K562 (cell line): ENCODE results near the gene RUNX1. TPM values are rescaled to one million over a fixed set of nuclear protein-coding genes. Genes with fewer than 3 reads are reported as not detected.

Experiments used
- BCOR ChIP-seq: fragments of 450-650 bp; IDR thresholded peaks from 2 replicates; pipeline ENCODE4 v1.6.1; 2016
- CEBPG ChIP-seq, 3 experiments: fragments of 200-800 bp in 1 of 3; sonication (Bioruptor generic) in 1 of 3; sonication (generic) in 1 of 3; formaldehyde crosslinking in 1 of 3; IDR thresholded peaks in 2 of 3; conservative IDR thresholded peaks in 1 of 3; 2 replicates each; pipeline versions ENCODE4 v1.6.1 to v1.8.0; 2016 to 2022; ENCODE audit warnings: missing compliant biosample characterization in 2 of 3, missing genetic modification characterization in 2 of 3, mild to moderate bottlenecking in 1 of 3, missing genetic modification reagents in 1 of 3
- DACH1 ChIP-seq: fragments of 450-650 bp; IDR thresholded peaks from 2 replicates; pipeline ENCODE4 v1.6.1; 2018; ENCODE audit not compliant: partially characterized antibody
- FOXK1 ChIP-seq: sonication (generic); formaldehyde crosslinking; IDR thresholded peaks from 2 replicates; pipeline ENCODE4 v1.8.0; 2022; ENCODE audit warnings: missing genetic modification reagents, mild to moderate bottlenecking, borderline replicate concordance
- HNRNPL ChIP-seq: fragments of 200-400 bp; formaldehyde crosslinking; IDR thresholded peaks from 2 replicates; pipeline ENCODE4 v1.6.1; 2017; ENCODE audit warnings: low read depth, mild to moderate bottlenecking, low read length
- JUN ChIP-seq, 2 experiments: sonication (generic) in 1 of 2; formaldehyde crosslinking in 1 of 2; IDR thresholded peaks; 2 replicates each; pipeline versions ENCODE4 v1.6.1 to v1.8.0; 2012 to 2022; ENCODE audit warnings: borderline replicate concordance in 2 of 2, mild to moderate bottlenecking in 2 of 2, improper control_type of control experiment in 1 of 2, low read depth in 1 of 2, low read length in 1 of 2, missing genetic modification reagents in 1 of 2
- MED1 ChIP-seq: sonication (generic); formaldehyde crosslinking; IDR thresholded peaks from 2 replicates; pipeline ENCODE4 v1.8.1; 2023; ENCODE audit warnings: missing genetic modification reagents, borderline replicate concordance
- MTA1 ChIP-seq: fragments of 450-650 bp; IDR thresholded peaks from 2 replicates; pipeline ENCODE4 v1.6.1; 2017; ENCODE audit warnings: borderline replicate concordance
- RAD21 ChIP-seq, 2 experiments: fragments of 250-450 bp in 1 of 2; fragments of 450-650 bp in 1 of 2; sonication (Bioruptor Pico) in 1 of 2; formaldehyde crosslinking in 1 of 2; IDR thresholded peaks in 1 of 2; conservative IDR thresholded peaks in 1 of 2; 2 replicates each; pipeline versions ENCODE4 v1.4.0 to v1.8.0; 2020 to 2022; ENCODE audit warnings: mild to moderate bottlenecking in 2 of 2, moderate library complexity in 1 of 2
- RHOXF2B ChIP-seq: fragments of 250-450 bp; sonication (Bioruptor Pico); conservative IDR thresholded peaks from 2 replicates; pipeline ENCODE4 v1.5.1; 2021
- SAFB2 ChIP-seq: fragments of 200-400 bp; formaldehyde crosslinking; IDR thresholded peaks from 2 replicates; pipeline ENCODE4 v1.6.1; 2018; ENCODE audit warnings: borderline replicate concordance, low read length, low read depth, moderate library complexity; ENCODE audit not compliant: severe bottlenecking
- SP1 ChIP-seq: sonication (generic); formaldehyde crosslinking; IDR thresholded peaks from 2 replicates; pipeline ENCODE4 v1.8.1; 2022; ENCODE audit warnings: mild to moderate bottlenecking, missing genetic modification reagents
- TEAD2 ChIP-seq: fragments of 450-650 bp; IDR thresholded peaks from 2 replicates; pipeline ENCODE4 v1.6.1; 2016; ENCODE audit warnings: missing genetic modification characterization, control low read depth, missing compliant biosample characterization
- ZNF146 ChIP-seq: IDR thresholded peaks from one replicate; pipeline ENCODE4 v1.6.1; 2018; ENCODE audit warnings: missing compliant biosample characterization; ENCODE audit not compliant: unreplicated experiment
- ZNF24 ChIP-seq: fragments of 450-650 bp; IDR thresholded peaks from 2 replicates; pipeline ENCODE4 v1.6.1; 2016
- ZNF274 ChIP-seq: IDR thresholded peaks from 2 replicates; pipeline ENCODE4 v1.6.1; 2011; ENCODE audit warnings: low read depth, mild to moderate bottlenecking, low read length, moderate library complexity, borderline replicate concordance
- ZNF644 ChIP-seq: fragments of 200-800 bp; sonication (Bioruptor generic); IDR thresholded peaks from 2 replicates; pipeline ENCODE4 v1.6.1; 2016; ENCODE audit warnings: low read depth, missing genetic modification characterization, missing compliant biosample characterization
- ZNF655 ChIP-seq: fragments of 250-450 bp; sonication (Bioruptor Pico); IDR thresholded peaks from 2 replicates; pipeline ENCODE4 v1.5.0; 2021
- polyA plus RNA-seq, 8 experiments: library from polyadenylated mRNA; depleted of rRNA in 4 of 8; stranded (reverse) in 5 of 8; unstranded in 3 of 8; fragments of >200 nt; fragmentation: Nextera tagmentation in 2 of 8; fragmentation: Illumina TruSeq in 1 of 8; extraction: Ambion mirVana in 2 of 8; extraction: Trizol in 1 of 8; gene quantifications; 2 replicates each; pipeline versions ENCODE4 v1.2.1 to v1.2.3, GENCODE V29; 2011 to 2014; ENCODE audit warnings: inconsistent platforms in 1 of 8, missing spikeins in 1 of 8
- total RNA-seq, 7 experiments: library from RNA; depleted of rRNA in 6 of 7; stranded (reverse); fragments of >200 nt in 6 of 7; fragmentation: Illumina TruSeq in 2 of 7; extraction: Trizol in 2 of 7; gene quantifications; 2 replicates each; pipeline versions ENCODE4 v1.2.1 to v1.2.3, GENCODE V29; 2011 to 2021; ENCODE audit warnings: low replicate concordance in 1 of 7
- TF ChIP-seq, protein P1 (sequence below): fragments of 250-450 bp; sonication (Bioruptor Pico); IDR thresholded peaks from 2 replicates; pipeline ENCODE4 v1.8.0; 2021; ENCODE audit warnings: moderate library complexity, mild to moderate bottlenecking, inconsistent platforms
- TF ChIP-seq, protein P2 (sequence below): fragments of 450-650 bp; IDR thresholded peaks from 2 replicates; pipeline ENCODE4 v1.7.0; 2016; ENCODE audit warnings: borderline replicate concordance
- TF ChIP-seq, protein P3 (sequence below): fragments of 250-450 bp; sonication (Bioruptor Pico); IDR thresholded peaks from 2 replicates; pipeline ENCODE4 v1.8.0; 2021; ENCODE audit warnings: moderate library complexity, mild to moderate bottlenecking, inconsistent platforms

The RUNX1 gene
- total and polyA plus RNA-seq, 9 of the 15 experiments (the other 6 are each of a cell fraction or from before 2014, with no cell fraction given): 2.2 to 68.6 (median 17.8) TPM

DNA sequence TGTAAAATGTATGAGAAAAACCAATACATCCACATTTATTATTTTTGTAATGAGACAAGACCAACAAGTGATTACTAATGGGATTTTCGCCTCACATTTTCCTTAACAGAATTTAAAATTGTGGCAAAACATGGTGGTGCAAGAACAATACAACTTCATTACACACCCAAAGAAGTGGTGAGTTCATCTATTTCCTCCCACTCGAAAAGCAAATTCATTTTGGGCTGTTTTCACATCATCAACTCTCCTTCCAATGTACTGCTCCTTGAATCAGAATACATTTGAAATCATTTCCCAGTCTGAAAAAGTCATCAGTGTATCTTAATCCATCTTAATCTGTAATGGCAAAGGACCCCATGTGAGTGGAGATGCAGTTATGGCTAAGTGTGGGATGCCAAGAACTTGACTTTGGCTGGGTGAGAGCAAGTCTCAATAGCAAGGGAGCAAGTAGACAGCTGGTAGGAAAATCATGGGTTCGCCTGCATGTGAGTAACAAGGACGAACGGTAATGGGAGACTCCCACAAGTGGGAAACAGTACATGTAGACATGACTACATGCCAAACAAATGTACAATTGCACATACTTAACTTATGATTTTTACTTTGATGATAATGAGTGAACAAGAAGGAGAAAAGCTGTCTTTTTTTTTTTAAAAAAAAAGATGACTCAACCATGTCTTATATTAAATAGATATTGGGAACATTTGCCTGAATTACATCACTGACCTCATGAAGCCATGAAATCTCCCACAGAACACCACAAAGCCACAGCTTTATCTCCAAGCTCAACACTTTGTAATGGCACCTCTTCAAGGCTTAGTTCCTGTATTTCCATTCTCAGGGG is 46.0 kb downstream of the RUNX1 start (continued):
- TF ChIP-seq RAD21 (CRISPR knock-in tag; conservative IDR thresholded peaks at IDR 0.05 in 1 of 2, IDR thresholded peaks at IDR 0.05 in 1 of 2) (peak in 1 of 2 experiments; percentile 21; a peak in 3 of 4 replicates), SP1 (CRISPR knock-in tag) (no peak), ZNF274 (no peak), ZNF655 (no peak), JUN (IDR thresholded peaks at IDR 0.05; ENCODE audit: borderline replicate concordance, low read depth, low read length) (peak; percentile 65; the same call in 1 of the 2 replicates), JUN (CRISPR knock-in tag; IDR thresholded peaks at IDR 0.05; ENCODE audit: borderline replicate concordance) (no peak), DACH1 (no peak), ZNF24 (no peak), RHOXF2B (CRISPR knock-in tag) (0 out of 2 replicates have a peak, but pooled peaks have one; percentile 46), CEBPG (CRISPR knock-in tag; IDR thresholded peaks at IDR 0.05) (peak; percentile 66), CEBPG (tag; conservative IDR thresholded peaks at IDR 0.05 in 1 of 2, IDR thresholded peaks at IDR 0.05 in 1 of 2) (peak; percentile 76 to 89), TEAD2 (no peak), ZNF644 (tag) (0 out of 2 replicates have a peak, but pooled peaks have one; percentile 38), MTA1 (no peak), FOXK1 (no peak), BCOR (no peak), ZNF146 (CRISPR knock-in tag) (no peak), HNRNPL (no peak), MED1 (no peak), SAFB2 (no peak)
- TF ChIP-seq, protein P1, sequence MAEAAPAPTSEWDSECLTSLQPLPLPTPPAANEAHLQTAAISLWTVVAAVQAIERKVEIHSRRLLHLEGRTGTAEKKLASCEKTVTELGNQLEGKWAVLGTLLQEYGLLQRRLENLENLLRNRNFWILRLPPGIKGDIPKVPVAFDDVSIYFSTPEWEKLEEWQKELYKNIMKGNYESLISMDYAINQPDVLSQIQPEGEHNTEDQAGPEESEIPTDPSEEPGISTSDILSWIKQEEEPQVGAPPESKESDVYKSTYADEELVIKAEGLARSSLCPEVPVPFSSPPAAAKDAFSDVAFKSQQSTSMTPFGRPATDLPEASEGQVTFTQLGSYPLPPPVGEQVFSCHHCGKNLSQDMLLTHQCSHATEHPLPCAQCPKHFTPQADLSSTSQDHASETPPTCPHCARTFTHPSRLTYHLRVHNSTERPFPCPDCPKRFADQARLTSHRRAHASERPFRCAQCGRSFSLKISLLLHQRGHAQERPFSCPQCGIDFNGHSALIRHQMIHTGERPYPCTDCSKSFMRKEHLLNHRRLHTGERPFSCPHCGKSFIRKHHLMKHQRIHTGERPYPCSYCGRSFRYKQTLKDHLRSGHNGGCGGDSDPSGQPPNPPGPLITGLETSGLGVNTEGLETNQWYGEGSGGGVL (CRISPR knock-in tag): no peak
- TF ChIP-seq, protein P2, sequence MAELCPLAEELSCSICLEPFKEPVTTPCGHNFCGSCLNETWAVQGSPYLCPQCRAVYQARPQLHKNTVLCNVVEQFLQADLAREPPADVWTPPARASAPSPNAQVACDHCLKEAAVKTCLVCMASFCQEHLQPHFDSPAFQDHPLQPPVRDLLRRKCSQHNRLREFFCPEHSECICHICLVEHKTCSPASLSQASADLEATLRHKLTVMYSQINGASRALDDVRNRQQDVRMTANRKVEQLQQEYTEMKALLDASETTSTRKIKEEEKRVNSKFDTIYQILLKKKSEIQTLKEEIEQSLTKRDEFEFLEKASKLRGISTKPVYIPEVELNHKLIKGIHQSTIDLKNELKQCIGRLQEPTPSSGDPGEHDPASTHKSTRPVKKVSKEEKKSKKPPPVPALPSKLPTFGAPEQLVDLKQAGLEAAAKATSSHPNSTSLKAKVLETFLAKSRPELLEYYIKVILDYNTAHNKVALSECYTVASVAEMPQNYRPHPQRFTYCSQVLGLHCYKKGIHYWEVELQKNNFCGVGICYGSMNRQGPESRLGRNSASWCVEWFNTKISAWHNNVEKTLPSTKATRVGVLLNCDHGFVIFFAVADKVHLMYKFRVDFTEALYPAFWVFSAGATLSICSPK: no peak
- TF ChIP-seq, protein P3, sequence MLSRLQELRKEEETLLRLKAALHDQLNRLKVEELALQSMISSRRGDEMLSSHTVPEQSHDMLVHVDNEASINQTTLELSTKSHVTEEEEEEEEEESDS (CRISPR knock-in tag): no peak
